ENCODE measurements around the gene HIPK2. TPM values are rescaled to one million over a fixed set of nuclear protein-coding genes. Genes with fewer than 3 reads are reported as not detected.

Gene HIPK2
- total and polyA plus RNA-seq, 8 donors = 25.1 to 61.8 (median 30.4) TPM

GRCh38 chr7:139525239-139525638 lies 252.6 kb downstream of the HIPK2 start:
- H3K4me3 ChIP-seq = no peak overlapping the region
- ATAC-seq (no peak), DNase-seq (no peak)
- H3K4me1 ChIP-seq = no peaks in the 10 kb centered on the region
- intact Hi-C loops (cut with DNase I) = no loop called here
- no peaks in the 10 kb centered on the region for H3K9me3 ChIP-seq
- no peak overlapping the region for H3K27ac ChIP-seq
- TF ChIP-seq CTCF (IDR thresholded peaks at IDR 0.05) = no peak
- H3K36me3 ChIP-seq = no peaks in the 10 kb centered on the region
- H3K27me3 ChIP-seq = peaks cover 27 to 49% of the 10 kb centered on the region in 2 donors

- intact Hi-C loops (cut with DNase I) = no loop called here
- DNase-seq (no peak), ATAC-seq (no peak)
- H3K27ac ChIP-seq = no peak overlapping the region
- no peaks in the 10 kb centered on the region for H3K36me3 ChIP-seq
- no peak overlapping the region for H3K4me3 ChIP-seq
- H3K4me1 ChIP-seq = no peaks in the 10 kb centered on the region
- no peaks in the 10 kb centered on the region for H3K9me3 ChIP-seq
- H3K27me3 ChIP-seq = peaks cover 27 to 53% of the 10 kb centered on the region in 2 donors
- TF ChIP-seq CTCF (IDR thresholded peaks at IDR 0.05) = no peak
Measured at GRCh38 chr7:139523968-139524815, 253.6 kb downstream of the HIPK2 start.

- H3K27ac ChIP-seq = no peak within 1 kb of the TSS
- peak; percentile 50 for ATAC-seq
- H3K27me3 ChIP-seq = peaks cover 27 to 53% of the 10 kb centered on the region in 2 donors
- no peak within 1 kb of the TSS for H3K4me3 ChIP-seq
- H3K4me1 ChIP-seq = no peaks in the 10 kb centered on the region
- TF ChIP-seq CTCF (IDR thresholded peaks at IDR 0.05) = no peak
- intact Hi-C loops (cut with DNase I) = no loop called here
- DNase-seq = peak in 1 of 4 donors; percentile 15
- no peaks in the 10 kb centered on the region for H3K36me3 ChIP-seq
- H3K9me3 ChIP-seq = no peaks in the 10 kb centered on the region
Measured at GRCh38 chr7:139523199-139523941, 254.4 kb downstream of the HIPK2 start, which contains the start of gene CLEC2L. Gene CLEC2L (plus strand): TSS chr7:139523685. CDS start chr7:139523928, 243 bp downstream.

- intact Hi-C loops (cut with DNase I) = no loop called here
- ATAC-seq (no peak), DNase-seq (no peak)
- Histone ChIP-seq H3K4me3 (no peak overlapping the region), H3K4me1 (no peaks in the 10 kb centered on the region), H3K27ac (no peak overlapping the region), H3K36me3 (no peaks in the 10 kb centered on the region), H3K27me3 (peaks cover 27 to 53% of the 10 kb centered on the region in 2 donors), H3K9me3 (no peaks in the 10 kb centered on the region)
- no peak for TF ChIP-seq CTCF (IDR thresholded peaks at IDR 0.05)
Measured at GRCh38 chr7:139522830-139523198, 255.0 kb downstream of the HIPK2 start.

- Histone ChIP-seq H3K27ac (no peak overlapping the region), H3K36me3 (no peaks in the 10 kb centered on the region), H3K27me3 (peaks cover 27 to 53% of the 10 kb centered on the region in 2 donors), H3K4me3 (no peak overlapping the region), H3K4me1 (no peaks in the 10 kb centered on the region), H3K9me3 (no peaks in the 10 kb centered on the region)
- no peak for ATAC-seq
- TF ChIP-seq CTCF (IDR thresholded peaks at IDR 0.05) = no peak
- intact Hi-C loops (cut with DNase I) = no loop called here
- DNase-seq = no peak
Measured at GRCh38 chr7:139521439-139521838, 256.4 kb downstream of the HIPK2 start.

Measured in left lung (tissue), 10 donors.